GM12801 (cell line): ENCODE results near the gene COL23A1.

Source experiments
- CTCF ChIP-seq: IDR thresholded peaks from one replicate; pipeline ENCODE4 v1.5.1; 2011; ENCODE audit warnings: control low read depth; ENCODE audit not compliant: insufficient read length; ENCODE audit errors: extremely low read depth

Gene COL23A1

DNA sequence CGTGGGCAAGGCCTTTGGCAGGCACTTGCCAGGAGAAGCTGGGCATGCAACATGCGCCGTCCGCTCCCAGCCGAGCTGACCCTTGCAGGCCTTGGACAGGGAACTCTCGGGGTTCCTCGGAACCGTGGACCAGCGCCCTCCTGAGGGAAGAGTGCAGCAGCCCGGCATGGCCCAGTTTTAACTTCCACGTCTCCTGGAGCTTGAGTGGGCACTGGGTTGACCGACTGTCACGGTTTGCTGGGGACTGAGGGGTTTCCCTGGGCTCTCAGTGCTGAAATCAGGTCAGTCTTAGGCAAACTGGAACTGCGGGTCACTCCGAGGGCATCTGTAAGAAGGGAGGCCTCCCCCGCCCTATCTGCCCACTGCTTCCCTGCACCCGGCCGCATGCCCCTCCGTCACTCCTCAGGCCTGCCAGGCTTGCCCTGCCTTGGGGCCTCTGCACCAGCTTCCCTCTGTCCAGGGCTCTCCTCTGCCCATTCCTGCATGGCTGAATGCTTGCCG is 270.6 kb downstream of the COL23A1 start:
- TF ChIP-seq CTCF, result no peak

- no peak for TF ChIP-seq CTCF
Observed at GRCh38 chr5:178318893-178319292, 271.3 kb downstream of the COL23A1 start.

- no peak for TF ChIP-seq CTCF
Observed at GRCh38 chr5:178318382-178318781, 271.8 kb downstream of the COL23A1 start.

DNA sequence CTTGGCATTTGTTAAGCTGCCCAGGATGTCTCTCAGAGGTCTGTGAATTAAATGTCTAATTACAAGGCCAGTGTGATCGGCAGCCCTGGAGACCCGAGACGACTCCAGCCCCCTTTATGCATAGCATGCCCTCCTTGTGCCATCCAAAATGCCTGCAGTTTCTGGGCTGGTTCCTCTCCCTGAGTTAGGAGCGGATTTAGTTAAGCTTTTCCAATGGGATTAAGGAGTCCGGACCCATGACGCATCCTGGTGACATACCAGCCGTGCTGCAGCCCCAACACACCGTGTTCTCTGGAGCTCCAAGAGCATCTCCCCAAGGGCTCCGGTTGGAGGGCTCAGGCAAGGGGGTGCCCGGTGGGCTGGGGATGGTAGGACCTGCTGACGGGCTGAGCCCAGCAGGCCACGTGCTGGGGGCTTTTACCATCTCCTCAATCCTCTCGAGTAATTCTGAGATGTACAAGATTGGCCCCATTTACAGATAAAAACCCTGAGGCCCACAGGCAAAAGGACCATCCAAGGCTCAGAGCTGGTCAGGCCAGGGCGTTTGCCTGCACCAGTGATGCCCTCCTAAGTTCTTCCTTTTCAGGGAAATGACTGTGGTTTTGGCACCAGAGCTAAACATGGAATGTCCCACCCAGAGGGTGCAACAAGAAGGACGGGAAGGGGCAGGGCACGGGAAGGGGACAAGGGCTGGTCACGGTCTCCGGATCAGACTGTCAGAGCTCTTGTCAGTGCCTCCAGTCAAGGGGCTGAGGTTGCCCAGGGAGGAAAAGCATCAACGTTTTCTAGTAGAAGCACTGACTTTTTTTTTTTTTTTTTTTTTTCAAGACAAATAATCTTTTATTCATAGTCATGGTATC is 275.0 kb downstream of the COL23A1 start:
- no peak for TF ChIP-seq CTCF

DNA sequence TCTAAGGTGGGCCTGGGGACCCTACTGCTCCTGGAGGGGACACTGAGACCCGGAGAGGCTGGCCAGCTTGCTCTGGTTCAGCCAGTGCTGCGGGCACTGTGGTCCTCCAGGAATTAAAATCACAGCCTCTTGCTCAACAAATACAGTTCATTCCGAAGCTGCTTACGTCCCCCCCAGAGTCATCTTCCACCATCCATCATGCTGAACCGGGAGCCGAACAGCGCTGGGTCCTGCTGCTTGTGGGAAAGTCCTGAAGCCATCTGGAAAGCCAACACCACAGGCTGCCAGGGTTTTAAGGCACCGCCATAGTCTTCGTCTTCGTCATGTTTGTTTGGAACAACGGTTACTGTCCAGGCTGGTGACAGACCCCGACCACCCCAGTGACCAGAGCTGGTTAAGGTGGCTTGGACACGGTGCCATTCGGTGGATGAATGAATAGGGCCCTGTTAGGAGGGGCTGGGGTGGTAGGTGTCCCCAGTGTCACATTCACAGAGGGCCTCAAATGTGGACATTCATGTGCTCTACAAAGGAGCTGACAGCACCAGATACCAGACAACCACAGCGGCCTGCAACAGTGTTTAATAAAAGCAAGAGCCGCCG is 276.0 kb downstream of the COL23A1 start:
- TF ChIP-seq CTCF, result no peak

GRCh38 chr5:178313316-178313715 is 276.9 kb downstream of the COL23A1 start:
- TF ChIP-seq CTCF, result no peak

DNA sequence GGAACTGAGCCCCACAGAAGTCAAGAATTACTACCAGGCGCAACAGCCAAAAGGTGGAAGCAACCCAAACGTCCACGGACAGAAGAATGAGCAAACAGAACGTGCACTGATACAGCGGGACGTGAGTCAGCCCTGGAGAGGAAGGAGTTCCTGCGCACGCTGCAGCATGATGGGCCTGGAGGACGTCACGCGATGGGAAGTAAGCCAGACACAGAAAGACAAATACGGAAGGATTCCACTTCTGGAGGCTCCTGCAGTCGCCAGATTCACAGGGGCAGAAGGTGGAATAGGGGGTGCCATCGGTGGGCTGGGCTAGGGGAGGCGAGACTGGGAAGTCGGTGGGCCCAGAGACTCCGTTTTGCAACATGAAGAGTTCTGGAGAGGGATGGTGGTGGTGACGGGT is 277.3 kb downstream of the COL23A1 start:
- no peak for TF ChIP-seq CTCF
